ENCODE data around the gene ANKRD6. TPM values are rescaled to one million over a fixed set of nuclear protein-coding genes. Genes with fewer than 3 reads are reported as not detected.

ANKRD6 gene
- total RNA-seq, 1 donor from 2014 or later, result 43.5 TPM

GRCh38 chr6:89501753-89502152 lies 68.8 kb downstream of the ANKRD6 start:
- H3K4me1 Mint-ChIP-seq, result peaks cover 29% of the 10 kb centered on the region
- no peaks in the 10 kb centered on the region for H3K27me3 Mint-ChIP-seq (ENCODE audit: low read depth)
- H3K27ac Mint-ChIP-seq, result peak overlapping the region; percentile 84
- H3K9me3 Mint-ChIP-seq, result no peaks in the 10 kb centered on the region
- no peak for DNase-seq (ENCODE audit: low spot score in 2 of 2, unreplicated experiment in 2 of 2)
- H3K4me3 Mint-ChIP-seq, result no peak overlapping the region
- no peak for TF ChIP-seq CTCF (IDR thresholded peaks at IDR 0.05; ENCODE audit: unreplicated experiment)
- H3K36me3 Mint-ChIP-seq, result no peaks in the 10 kb centered on the region

DNA sequence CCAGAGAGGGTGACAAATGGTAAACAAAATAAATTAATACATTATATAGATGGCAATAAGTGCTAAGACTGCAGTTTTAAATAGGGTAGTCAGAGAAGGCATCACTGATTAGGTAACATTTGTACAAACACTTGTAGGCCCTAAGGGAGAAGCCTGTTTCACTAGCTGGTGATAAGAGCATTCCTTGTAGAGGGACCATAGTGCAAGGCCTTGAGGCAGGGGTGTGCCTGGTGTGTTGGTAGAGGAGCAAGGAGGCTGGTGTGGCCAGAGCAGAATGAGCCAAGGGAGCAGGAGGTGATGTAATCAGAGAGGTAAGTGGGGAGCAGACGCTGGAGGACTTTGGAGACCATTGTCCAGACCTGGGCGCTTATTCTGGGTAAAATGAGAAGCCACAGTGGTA lies 70.7 kb downstream of the ANKRD6 start:
- no peak for DNase-seq (ENCODE audit: low spot score in 2 of 2, unreplicated experiment in 2 of 2)
- Mint-ChIP-seq H3K27me3 (ENCODE audit: low read depth) (no peaks in the 10 kb centered on the region), H3K36me3 (no peaks in the 10 kb centered on the region), H3K27ac (no peak overlapping the region), H3K4me1 (peaks cover 34% of the 10 kb centered on the region), H3K9me3 (no peaks in the 10 kb centered on the region), H3K4me3 (no peak overlapping the region)
- no peak for TF ChIP-seq CTCF (IDR thresholded peaks at IDR 0.05; ENCODE audit: unreplicated experiment)

DNA sequence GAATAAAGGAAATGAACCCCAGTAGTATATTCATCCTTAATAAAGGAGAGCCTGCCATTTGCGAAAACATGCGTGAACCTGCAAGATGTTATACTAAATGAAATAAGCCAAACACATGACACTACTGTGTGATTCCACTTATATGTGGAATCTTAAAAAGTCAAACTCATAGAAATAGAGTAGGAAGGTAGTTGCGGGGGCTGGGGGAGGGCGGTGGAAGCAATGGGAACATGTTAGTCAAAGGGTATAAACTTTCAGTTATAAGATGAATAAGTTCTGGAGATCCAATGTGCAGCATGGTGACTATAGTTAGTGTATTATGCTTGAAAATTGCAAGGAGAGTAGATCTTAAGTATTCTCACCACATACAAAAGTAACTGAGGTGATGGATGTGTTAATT lies 72.9 kb downstream of the ANKRD6 start:
- no peak for TF ChIP-seq CTCF (IDR thresholded peaks at IDR 0.05; ENCODE audit: unreplicated experiment)
- peaks cover 25% of the 10 kb centered on the region for H3K4me1 Mint-ChIP-seq
- H3K4me3 Mint-ChIP-seq, result no peak overlapping the region
- H3K27me3 Mint-ChIP-seq (ENCODE audit: low read depth), result no peaks in the 10 kb centered on the region
- H3K9me3 Mint-ChIP-seq, result no peaks in the 10 kb centered on the region
- no peaks in the 10 kb centered on the region for H3K36me3 Mint-ChIP-seq
- no peak overlapping the region for H3K27ac Mint-ChIP-seq
- no peak for DNase-seq (ENCODE audit: low spot score in 2 of 2, unreplicated experiment in 2 of 2)

- Mint-ChIP-seq H3K4me1 (peaks cover 14% of the 10 kb centered on the region), H3K27ac (no peak overlapping the region), H3K9me3 (no peaks in the 10 kb centered on the region), H3K36me3 (no peaks in the 10 kb centered on the region), H3K27me3 (ENCODE audit: low read depth) (no peaks in the 10 kb centered on the region), H3K4me3 (no peak overlapping the region)
- no peak for DNase-seq (ENCODE audit: low spot score in 2 of 2, unreplicated experiment in 2 of 2)
- TF ChIP-seq CTCF (IDR thresholded peaks at IDR 0.05; ENCODE audit: unreplicated experiment), result no peak
Observed at GRCh38 chr6:89506716-89507617, 74.0 kb downstream of the ANKRD6 start.

DNA sequence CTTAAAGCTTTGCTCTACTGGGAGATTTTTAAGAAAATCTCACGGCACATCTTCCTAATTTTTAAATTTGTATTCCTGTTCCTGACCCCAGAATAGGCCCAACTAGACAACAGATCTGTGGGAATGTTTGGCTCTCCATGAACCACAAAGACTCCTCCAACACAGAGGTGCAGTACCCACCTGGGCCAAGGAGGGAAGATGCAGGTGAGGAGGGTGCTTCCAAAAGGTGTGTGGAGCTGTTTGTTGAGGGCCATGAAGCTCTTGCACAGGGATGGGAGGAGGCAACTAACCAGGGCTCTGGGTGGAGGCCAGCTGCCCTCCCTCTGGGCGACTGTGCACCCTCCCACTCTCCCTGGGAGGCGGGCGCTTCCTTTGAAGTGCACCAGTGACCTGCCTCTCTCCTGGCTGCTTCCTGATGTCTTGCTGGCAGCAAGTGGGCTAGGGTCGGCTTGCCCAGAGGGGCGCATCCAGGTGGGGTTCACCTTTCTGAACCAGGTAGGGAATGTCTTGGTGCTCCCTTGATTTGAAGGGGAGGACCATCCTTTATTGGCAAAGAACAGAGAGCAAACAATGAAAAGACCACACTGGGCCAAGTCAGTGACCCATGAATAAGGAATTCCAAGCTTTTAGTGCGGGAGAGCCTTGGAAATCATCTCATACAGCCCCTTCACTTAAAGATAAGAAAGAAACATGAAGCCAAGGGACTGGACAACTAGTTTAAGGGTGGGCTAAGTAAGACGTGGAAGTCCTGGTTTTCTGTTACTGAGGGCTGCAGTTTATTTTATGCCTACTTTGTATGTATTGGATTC lies 76.0 kb downstream of the ANKRD6 start:
- H3K4me3 Mint-ChIP-seq, result no peak overlapping the region
- H3K9me3 Mint-ChIP-seq, result no peaks in the 10 kb centered on the region
- no peaks in the 10 kb centered on the region for H3K36me3 Mint-ChIP-seq
- peaks cover 12% of the 10 kb centered on the region for H3K4me1 Mint-ChIP-seq
- TF ChIP-seq CTCF (IDR thresholded peaks at IDR 0.05; ENCODE audit: unreplicated experiment), result no peak
- no peaks in the 10 kb centered on the region for H3K27me3 Mint-ChIP-seq (ENCODE audit: low read depth)
- H3K27ac Mint-ChIP-seq, result no peak overlapping the region
- DNase-seq (ENCODE audit: low spot score in 2 of 2, unreplicated experiment in 2 of 2), result no peak
